Stimulated activated CD4-positive, alpha-beta T cell treated with anti-CD3 and anti-CD28 coated beads, Interleukin-1b, Interleukin-23, amount 100 ng/mL, for 48 hours (primary cell): ENCODE measurements around the gene MTFP1.
"Not testable (repeated sequence)": the region's sequence is repeated elsewhere in the genome, so short reads cannot be mapped to it uniquely, and the experiment has no call there.

Experiments used
- DNase-seq: peaks from one replicate; pipeline ENCODE4 v3.0.0-alpha.2; 2020

MTFP1 gene

DNA sequence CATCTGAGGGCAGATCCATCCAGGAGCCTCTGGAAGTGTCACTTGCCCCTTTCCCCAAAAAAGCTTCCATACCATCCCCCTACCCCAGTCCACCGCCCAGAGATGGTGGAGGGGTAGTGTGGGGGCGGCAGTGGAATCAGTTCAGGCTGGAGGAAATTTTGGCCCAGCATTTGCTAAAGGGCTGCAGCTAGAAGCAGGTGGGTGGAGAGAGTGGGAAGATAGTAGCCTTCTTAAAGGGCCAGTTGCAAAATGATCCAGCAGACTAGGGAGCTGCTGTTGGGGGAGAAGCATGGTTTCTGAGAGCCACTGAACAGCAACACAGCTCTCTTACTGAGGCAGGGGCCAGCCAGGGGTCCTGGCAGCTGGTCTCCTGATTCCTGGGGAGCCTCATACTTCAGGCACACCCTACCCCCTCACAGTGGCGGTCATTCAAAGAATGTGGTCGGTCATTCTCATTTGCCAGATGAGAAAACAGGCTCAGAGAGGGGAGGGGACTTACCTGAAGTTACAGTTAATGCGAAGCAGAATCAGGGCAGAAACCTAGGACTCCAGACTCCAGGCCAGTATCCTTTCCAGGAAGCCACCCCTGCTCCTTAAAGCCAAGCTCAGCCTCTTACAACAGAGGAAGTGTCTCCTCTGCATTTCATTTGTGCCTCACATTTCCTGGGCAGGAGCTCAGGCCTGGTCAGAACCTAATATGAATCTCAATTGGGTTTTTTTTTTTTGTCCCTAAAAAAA lies 23.4 kb upstream of the MTFP1 start:
- DNase-seq, result no peak

DNA sequence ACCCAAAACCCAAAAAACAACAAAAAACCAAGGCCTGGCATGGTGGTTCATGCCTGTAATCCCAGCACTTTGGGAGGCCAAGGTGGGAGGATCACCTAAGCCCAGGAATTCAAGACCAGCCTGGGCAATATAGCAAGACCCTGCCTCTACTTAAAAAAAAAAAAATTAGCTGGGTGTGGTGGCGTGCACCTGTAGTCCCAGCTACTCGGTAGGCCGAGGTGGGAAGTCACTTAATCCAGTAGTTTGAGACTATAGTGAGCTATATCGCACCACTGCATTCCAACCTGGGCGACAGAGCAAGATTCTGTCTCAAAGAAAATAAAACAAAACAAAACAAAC lies 22.8 kb upstream of the MTFP1 start:
- not testable (repeated sequence) for DNase-seq

DNA sequence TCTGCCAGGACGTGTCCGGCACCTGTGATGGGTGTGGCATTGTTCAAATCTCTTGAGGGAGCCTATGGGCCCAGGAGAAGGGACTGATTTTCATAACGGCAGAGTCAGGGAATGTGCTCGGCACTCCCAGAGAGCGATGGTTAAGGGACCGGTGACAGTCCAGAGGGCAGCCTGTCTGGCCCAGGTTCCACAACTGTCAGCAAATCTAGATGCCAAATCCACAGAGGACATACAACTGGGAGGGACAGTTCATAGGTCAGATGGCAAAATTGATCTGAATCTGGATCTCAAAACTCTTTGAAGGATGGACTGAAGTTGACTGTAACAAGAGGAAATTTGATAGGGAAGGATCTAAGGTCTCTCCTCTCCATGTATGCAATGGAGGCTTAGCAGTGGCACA lies 21.3 kb upstream of the MTFP1 start:
- no peak for DNase-seq

DNA sequence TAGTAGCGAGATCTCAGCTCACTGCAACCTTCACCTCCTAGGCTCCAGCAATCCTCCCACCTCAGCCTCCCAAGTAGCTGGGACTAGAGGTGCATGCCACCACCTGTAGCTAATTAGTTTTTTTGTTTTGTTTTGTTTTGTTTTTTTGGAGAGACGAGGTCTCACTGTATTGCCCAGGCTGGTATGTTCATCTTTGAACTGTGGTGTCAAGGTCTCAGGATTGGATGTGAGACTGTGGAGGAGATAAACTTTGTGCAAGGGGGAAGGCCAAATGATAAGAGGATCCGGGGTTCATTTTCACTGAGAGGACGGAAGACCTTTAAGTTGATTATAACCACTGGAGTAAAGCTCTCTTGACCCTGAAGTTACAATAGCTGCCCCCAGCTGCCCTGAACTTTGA lies 19.8 kb upstream of the MTFP1 start:
- DNase-seq, result no peak

DNA sequence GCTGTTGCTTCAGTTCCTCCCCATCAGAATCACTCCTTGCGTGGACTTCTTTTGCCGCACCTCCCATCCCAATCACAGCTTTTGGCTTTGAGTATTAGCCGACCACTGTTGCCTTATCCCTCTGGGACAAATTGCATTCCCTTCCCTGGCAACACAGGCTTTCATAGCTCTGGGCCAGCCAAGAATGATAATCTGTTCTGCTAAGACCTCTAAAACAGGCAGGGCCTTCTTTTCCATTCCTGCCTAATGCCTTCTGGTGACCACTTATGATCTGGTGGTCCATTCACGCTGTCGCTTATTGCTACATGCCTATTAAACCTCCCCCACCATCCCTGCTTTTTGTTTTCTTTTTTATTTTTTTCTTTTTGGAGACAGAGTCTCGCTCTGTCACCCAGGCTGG lies 19.2 kb upstream of the MTFP1 start:
- no peak for DNase-seq

DNA sequence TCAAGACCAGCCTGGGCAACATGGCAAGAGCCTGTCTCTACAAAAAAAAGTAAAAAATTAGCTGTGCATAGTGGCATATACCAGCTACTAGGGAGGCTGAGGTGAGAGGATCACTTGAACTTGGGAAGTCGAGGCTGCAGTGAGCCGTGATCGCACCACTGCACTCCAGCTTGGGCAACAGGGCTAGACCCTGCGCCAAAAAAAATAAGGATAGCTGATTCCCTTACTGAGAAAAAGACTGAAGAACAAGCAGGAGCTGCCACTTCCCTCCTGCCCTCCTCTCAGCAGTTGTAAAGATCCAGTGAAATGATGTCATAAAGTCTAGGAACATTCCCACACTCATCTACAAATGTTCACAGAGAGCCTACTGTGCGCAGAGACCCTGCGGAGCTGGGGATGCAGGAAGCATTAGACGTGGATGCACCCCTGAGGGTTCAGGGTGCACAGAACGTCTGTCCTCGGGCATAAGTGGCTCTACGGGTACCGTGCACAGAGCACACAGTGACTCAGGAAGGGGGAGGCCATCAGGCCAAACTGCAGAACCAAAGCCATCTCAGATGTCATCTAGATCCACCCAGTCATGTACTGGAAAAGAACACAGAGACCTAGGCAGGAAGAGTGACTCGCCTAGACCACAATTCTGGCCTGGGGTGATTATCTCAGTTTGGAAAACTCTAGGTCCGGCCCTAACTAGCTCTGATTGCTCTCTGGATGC lies 17.0 kb upstream of the MTFP1 start:
- DNase-seq, result no peak

DNA sequence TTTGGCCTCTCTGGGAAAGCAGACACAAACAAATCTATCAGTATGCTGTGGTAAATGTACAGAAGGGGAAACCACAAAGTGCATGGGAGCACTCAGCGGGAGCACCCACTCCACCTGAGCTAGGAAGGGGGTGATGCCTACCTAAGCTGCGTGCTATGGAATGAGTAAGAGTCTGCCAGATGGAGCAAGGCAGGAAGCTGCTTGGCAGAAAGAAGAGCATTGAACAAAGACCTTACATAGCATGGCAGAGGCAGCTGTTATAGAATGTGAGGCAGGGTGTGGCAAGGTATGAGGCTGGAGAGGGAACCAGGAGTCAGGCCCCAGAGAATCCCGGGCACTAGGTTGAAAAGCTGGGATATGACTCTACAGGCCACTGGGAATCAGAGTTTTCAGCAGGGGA lies 13.8 kb upstream of the MTFP1 start:
- DNase-seq, result no peak

DNA sequence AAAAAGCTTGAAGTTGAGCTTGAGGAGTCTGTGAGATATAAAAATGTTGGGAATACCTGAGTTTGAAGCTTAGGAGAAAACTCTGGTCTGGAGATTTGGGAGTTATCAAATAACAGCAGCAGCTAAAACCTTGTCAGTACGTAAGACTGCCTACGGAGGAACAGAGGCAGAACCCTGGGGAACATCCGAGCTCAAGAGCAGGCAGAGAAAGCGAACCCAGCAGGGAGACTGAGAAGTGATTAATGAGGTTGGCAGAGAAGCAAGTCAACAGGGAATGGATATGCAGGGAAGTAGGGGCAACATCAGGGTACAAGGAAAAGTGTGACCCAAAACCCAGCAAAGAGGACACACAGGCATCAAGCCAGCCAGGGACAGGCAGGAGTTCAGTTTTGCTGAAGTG lies 12.6 kb upstream of the MTFP1 start:
- no peak for DNase-seq

DNA sequence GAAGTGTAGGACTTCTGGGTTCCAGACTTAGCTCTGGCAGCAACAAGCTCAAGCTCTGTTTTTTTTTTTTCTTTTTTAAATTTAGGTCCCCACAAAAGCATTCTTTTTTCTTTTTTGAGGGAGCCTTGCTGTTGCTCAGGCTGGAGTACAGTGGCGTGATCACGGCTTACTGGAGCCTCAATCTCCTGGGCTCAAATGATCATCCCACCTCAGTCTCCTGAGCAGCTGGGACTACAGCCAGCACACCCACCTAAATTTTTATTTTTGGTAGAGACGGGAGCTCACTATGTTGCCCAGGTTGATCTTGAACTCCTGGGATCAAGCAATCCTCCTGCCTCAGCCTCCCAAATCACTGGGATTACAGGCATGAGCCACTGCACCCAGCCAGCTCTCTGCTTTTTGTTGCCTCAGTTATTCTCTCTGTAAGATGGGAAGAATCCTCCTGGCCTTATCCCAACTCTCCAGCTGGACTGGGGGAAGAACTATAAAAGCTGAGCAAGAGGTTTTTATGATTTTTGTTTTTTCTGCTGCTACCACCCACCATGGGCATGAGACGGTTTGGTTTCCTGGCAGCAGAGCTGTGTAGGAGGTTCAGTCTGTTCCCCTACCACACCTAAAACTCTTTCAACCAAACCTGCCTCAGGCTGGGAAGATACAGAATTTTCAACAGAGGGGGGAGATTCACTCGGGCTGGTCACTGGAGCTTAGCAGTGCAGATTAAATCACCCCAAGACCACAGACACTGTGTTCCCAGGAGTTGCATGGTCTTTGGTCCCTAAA lies 11.6 kb upstream of the MTFP1 start:
- DNase-seq, result no peak

DNA sequence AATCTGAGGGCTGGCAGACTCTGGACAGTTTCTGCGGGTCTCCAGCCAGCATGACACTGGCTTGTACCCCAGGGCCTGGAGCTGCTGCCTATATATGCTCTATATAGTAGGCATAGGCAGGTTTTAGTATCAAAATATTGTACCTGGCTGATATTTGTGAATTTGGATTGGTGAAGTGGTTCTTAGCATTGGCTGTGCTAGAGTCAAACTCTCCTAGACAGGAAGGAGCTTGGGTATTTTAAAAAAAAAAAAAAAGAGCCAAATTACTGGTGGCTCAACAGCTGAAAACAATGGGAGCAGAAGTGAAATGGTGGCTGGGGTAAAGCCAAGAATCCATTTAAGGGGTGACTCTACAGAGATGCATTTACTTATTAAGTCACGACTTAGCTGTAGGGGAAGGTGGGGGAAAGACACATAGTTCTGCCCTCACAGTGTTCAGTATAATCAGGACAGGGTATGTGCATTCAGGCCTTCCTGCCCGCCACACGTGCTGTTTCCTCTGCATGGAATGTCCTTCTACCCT lies 11.0 kb upstream of the MTFP1 start:
- no peak for DNase-seq

DNA sequence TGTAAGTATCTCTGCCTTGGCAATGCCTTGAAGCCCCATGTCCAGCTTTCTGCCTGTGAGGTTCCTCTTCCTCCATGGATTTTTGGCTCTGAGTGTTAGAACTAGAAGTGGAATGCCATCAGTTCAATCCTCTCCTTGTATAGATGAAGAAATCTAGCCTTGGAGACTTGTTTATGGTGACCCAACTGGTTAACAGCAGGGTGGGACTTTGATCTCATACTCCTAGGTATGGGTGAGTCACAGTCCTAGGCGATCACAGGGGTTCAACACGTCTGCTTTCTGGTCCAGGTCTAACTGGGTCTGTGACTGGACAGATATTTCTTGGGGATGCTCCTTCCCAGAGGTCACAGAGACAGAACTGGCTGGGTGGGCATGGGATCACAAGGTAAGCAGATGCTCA lies 9.2 kb upstream of the MTFP1 start:
- no peak for DNase-seq

DNA sequence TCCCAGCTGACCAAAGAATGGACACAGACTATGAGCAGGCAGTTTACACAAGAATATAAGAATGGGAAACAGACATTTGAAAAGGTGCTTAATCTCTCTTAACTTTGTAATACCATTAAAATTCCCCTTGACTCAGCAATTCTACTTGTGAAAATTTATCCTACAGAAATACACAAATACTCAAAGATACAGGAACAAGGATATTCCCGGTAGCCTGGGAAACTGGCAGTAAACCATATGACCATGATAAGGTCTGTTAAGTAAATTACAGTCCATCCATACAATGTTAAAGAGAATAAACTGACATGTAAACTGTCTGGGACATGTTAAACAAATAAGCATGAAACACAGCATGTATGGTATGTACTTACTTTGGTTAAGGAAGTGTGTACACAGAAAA lies 8.7 kb upstream of the MTFP1 start:
- DNase-seq, result no peak

DNA sequence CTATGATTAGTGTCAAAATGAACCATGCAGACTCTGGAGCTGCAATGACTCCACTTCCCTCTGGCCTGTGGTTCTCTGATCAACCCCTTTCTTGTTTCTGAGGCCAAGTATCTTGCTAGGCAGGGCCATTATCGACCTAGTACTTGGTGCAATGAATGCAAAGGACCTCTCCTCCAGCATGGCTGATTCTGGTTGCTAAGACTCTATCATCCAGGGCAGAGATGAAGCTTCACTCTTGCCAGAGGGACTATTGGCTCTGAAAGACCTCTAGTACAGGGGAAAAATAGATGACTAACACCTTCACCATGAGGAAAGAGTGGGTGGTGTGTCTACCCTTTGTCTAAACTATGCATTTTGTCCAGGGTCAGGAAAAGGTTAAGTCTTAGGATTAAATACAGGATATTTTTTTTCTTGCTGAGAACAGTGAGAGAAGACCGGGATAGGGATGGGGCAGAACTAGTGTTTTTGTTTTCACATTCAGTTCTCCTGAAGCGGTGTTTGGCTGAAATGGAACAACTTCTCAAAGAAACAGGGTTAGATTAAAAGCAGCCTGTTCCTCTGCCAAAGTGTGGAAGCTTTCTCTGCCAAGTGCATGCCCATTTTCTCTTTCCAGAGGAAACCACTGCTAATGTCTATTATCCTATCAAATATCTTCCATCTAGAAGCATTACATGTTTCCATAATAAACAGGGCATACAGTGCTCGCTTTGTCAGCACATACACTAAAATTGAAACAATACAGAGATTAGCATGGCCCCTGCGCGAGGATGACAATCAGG lies 5.0 kb upstream of the MTFP1 start:
- no peak for DNase-seq

DNA sequence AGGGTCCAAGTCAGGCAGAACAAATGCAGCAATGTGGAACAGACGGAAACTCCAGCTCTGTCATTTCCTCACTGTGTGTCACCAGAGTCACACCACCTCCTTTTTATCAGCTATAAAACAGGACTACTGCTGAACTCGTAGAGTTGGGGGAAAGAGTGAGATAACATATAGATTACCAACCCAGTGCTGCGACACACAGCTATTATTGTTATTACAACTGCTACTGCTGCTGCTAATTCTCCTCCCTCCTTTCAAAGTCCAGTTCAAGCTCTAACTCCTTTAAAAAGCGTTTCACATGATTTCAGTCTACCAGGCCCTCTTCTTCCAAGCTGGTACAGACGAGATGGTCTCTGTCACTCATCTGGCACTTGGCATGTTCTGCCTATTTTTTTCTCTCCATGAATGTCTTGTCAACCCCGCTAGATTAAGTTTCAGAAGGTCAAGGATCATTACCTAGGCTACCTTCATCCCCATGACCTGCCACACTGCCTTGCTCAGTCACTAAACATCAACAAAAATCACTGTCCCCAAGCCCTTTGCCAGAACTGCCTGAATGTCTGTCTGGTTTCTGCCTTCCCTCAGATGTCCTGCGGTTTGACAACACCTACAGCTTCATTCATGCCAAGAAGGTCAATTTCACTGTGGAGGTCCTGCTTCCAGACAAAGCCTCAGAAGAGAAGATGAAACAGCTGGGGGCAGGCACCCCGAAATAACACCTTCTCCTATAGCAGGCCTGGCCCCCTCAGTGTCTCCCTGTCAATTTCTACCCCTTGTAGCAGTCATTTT lies 3.7 kb upstream of the MTFP1 start:
- no peak for DNase-seq

DNA sequence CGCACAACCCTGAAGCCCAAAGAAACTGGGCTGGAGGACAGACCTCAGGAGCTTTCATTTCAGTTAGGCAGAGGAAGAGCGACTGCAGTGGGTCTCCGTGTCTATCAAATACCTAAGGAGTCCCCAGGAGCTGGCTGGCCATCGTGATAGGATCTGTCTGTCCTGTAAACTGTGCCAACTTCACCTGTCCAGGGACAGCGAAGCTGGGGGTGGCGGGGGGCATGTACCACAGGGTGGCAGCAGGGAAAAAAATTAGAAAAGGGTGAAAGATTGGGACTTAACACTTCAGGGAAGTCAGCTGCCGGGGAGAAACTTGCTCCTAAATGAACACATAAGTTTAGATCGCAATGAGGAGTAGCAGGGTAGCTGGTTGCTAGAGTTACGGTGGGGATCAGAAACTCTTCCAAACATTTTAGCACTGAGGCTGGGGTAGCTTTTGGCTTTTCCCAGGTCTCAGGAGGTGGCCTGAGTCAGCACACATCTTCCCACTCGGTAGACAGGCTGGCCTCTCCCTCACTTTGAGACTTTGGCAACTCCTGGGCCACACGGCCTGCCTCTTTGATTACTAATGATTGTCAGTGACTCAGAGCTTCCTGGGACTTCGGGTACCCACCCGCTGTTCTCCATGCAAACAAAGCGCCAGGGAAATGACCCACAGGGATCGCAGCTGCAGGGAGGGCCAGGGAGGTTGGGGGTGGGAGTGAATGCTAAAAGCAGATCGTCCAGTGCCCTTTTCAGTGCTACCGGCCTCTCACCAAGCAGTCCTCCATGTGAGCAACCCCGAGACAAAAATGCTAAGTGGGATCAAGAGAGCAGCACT lies 2.9 kb upstream of the MTFP1 start:
- peak; percentile 55 for DNase-seq

DNA sequence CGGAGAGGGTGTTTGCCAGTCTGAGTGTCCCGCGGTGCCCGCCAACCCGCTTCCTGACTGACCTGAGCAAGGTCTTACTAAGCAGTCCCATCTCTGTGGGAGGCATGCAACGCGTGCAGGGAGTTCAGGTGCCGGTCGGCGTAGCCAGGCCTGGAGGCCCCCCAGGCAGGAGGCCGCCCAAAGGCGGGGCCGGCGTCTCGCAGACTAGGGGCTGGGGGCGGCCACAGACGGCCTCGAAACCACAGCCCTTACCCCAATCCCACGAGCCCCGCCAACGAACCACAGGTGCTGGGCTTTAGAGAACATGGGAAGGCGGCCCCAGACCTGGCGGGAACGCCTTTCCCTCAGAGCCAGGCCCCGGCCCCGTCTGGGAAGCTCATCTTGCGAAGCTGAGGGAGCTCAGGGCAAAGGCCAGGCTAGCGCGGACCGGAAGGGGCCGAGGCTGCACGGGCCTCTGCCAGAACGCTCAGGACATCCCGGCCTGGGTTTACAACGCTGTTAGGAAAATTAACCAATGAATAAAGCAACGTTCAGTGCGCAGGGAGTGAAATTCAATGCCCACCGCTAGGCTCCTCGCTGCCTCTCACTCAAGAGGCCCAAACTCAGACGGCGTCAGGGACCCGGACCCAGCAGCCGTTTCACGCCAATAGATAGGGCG lies 2.1 kb upstream of the MTFP1 start:
- peak; percentile 77 for DNase-seq

DNA sequence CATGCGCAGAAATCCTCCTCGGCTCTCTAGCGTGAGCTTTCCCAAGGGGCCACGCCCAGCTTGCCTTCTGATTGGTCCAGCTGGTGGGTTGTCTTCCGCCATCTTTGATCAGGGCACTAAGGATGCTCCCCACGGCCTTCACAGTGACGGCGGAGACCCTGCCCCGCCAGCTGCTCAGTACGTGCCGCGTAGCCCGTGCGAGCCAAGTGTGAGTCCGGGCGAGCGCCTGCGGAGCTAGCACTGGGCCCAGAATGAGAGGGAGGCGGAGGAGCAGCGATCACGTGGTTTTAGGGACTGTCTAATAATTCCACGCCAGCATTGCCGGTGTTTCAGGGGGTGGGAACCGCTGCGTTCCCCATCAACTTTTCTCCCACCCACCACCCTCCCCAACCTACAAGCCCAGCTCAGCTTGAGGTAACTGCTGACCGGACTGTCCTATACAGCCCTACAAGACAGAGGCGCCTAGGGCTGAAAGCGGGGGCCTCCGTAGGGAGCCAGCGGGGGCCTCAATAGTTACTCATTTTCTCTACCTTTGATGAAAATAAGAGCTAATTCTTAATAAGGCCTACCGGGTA lies 1.5 kb upstream of the MTFP1 start:
- DNase-seq, result peak; percentile 99

DNA sequence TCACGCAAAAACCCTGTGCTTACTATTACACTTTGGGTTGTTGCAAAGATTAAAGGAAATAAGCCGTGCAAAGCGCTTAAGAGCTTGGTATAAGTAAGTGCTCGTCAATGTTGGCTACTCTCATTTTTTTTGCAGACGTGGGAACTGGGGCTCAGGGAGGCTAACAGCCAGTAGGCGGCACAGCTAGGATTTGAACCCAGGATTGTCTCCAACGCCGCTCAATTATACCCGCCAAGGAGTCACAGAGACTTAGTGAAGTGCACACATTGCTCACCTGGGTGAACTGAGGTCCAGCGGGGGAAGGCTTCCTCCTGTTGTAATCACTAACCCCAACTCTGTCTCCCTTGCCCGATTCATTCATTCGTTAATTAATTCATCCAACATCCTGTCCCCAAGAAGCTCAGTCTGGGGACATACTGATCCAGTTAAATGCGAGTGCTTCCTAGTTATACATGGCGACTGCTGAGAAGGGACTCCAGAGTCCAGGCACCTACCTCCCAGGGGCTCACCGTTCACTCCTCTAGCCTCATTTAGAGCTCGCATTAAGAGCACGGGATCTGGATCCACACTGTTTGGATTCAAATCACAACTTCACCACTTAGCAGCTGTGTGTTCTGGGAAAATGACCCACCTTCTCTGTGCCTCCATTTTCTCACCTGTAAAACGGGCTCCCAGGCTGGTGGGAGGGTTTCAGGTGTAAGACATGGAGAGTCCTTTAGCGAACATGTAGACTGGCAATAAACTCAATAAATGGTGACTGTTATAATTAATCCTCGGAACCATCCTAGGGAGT lies 838 bp upstream of the MTFP1 start:
- DNase-seq, result no peak

DNA sequence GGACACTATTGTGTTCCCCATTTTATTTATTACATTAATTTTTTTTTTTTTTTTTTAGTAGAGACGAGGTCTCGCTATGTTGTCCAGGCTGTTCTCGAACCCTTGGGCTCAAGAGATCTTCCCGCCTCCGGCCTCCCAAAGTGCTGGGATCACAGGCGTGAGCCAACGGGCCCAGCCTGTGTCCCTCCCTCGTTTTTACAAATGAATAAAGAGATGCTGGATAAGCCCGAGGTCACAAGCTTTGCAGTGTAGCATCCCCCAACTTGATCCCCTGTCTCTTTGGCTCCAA lies 297 bp upstream of the MTFP1 start:
- no peak for DNase-seq
